Measurements from ENCODE around the gene FIGN. TPM values are rescaled to one million over a fixed set of nuclear protein-coding genes. Genes with fewer than 3 reads are reported as not detected.

The FIGN gene
- total RNA-seq, 1 experiment from 2014 or later = 1.5 TPM

DNA sequence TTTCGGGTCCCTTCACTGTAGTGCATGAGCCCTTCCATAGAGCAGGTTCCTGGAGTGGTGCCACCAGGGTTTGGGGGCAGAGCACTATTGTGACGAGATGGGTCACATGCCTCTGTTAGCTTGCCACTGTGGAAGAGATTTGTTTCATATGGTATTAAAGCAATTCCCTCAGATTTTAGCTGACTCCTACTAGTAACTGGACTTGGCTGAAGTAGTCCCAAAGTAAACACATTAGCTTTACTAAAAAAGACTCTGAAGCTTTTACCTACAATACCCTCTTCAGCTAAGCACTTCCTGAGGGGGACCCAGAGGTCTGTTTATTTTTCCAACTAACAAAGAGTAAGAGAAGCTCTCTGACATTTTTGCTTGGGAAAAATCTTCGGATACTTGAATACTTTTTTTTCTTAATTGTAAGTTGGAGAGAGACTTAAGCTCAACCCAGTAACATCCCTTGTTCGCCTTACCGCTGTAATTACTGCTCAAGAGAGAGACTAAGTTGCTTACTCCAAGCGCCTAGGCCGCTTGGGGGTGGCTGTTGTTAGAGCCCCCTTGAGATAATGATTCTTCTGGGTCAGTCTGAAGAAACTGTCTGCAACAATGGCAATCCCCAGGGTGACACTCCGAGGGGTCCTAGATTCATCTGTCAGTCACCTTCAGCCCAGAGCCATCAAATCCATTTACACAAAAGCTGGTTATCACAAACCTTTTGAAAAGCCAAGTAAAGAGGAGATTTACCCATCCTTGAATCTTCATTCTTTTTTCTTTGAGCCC, 177.4 kb downstream of the FIGN start:
- intact Hi-C loops (cut with micrococcal nuclease) = no loop called here
- TF ChIP-seq EZH2phosphoT487 (IDR thresholded peaks at IDR 0.05; ENCODE audit: borderline replicate concordance, low read length) (no peak), EZH2 (IDR thresholded peaks at IDR 0.05; ENCODE audit: low read length, unreplicated experiment) (no peak), CTCF (conservative IDR thresholded peaks at IDR 0.05; ENCODE audit: low read depth, low read length) (no peak)
- no peak overlapping the region for H3K4me2 ChIP-seq (ENCODE audit: low read length)
- no peak overlapping the region for H3K4me3 ChIP-seq (ENCODE audit: low read length)
- H3F3A ChIP-seq (ENCODE audit: low read length, unreplicated experiment) = no peaks in the 10 kb centered on the region
- ChIA-PET POLR2A (ENCODE audit: unreplicated experiment) (no interaction called here), CTCF (no interaction called here)
- H3K27ac ChIP-seq (ENCODE audit: low read length) = no peak overlapping the region
- no peak for DNase-seq
- no peak overlapping the region for H2AFZ ChIP-seq (ENCODE audit: low read length)
- no peaks in the 10 kb centered on the region for H3K36me3 ChIP-seq (ENCODE audit: low read depth, low read length)
- H3K9me3 ChIP-seq (ENCODE audit: low read length) = no peaks in the 10 kb centered on the region
- BruUV-seq (replicated peaks) = no TSS peak
- no peak overlapping the region for H3K9ac ChIP-seq (ENCODE audit: low read length)
- no peaks in the 10 kb centered on the region for H3K9me2 ChIP-seq (replicated peaks; ENCODE audit: low read length)
- H3K79me2 ChIP-seq (ENCODE audit: low read length) = no peaks in the 10 kb centered on the region
- no peaks in the 10 kb centered on the region for H3K27me3 ChIP-seq (ENCODE audit: low read length)
- no peak for ATAC-seq
- no peaks in the 10 kb centered on the region for H3K4me1 ChIP-seq (ENCODE audit: insufficient read depth, low read length)
- H4K20me1 ChIP-seq (ENCODE audit: low read length) = no peaks in the 10 kb centered on the region

DNA sequence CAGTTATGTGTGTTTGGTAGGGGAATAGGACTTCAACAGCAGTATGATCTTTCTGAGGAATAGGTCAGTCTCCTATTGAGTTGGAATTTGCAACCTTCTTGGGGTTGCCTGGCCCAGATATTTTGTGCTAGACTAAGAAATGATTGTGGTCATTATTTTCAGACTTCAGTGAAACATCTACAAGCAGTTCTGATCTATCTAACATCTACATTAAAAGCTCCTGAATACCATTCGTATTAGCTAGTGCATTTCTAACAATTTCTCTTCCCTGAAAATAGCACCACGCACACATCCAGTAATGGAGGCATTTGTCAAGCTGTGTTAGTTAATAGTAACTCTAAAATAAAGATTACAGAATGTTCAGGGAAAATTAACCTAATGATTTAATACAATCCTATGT, 179.3 kb downstream of the FIGN start:
- no peak for ATAC-seq
- BruUV-seq (replicated peaks) = no TSS peak
- H3K9ac ChIP-seq (ENCODE audit: low read length) = no peak overlapping the region

GRCh38 chr2:163554864-163555263, 180.9 kb downstream of the FIGN start:
- TF ChIP-seq EZH2phosphoT487 (IDR thresholded peaks at IDR 0.05; ENCODE audit: borderline replicate concordance, low read length) (no peak), CTCF (conservative IDR thresholded peaks at IDR 0.05; ENCODE audit: low read depth, low read length) (no peak), EZH2 (IDR thresholded peaks at IDR 0.05; ENCODE audit: low read length, unreplicated experiment) (no peak)
- Histone ChIP-seq H3K27ac (ENCODE audit: low read length) (no peak overlapping the region), H3K4me2 (ENCODE audit: low read length) (no peak overlapping the region), H3K9me2 (replicated peaks; ENCODE audit: low read length) (no peaks in the 10 kb centered on the region), H3K4me3 (ENCODE audit: low read length) (no peak overlapping the region), H3K9ac (ENCODE audit: low read length) (no peak overlapping the region), H4K20me1 (ENCODE audit: low read length) (no peaks in the 10 kb centered on the region), H3K27me3 (ENCODE audit: low read length) (no peaks in the 10 kb centered on the region), H3K9me3 (ENCODE audit: low read length) (no peaks in the 10 kb centered on the region), H2AFZ (ENCODE audit: low read length) (no peak overlapping the region), H3K4me1 (ENCODE audit: insufficient read depth, low read length) (no peaks in the 10 kb centered on the region), H3F3A (ENCODE audit: low read length, unreplicated experiment) (no peaks in the 10 kb centered on the region), H3K79me2 (ENCODE audit: low read length) (no peaks in the 10 kb centered on the region), H3K36me3 (ENCODE audit: low read depth, low read length) (no peaks in the 10 kb centered on the region)
- ATAC-seq (no peak), DNase-seq (no peak)
- intact Hi-C loops (cut with micrococcal nuclease) = no loop called here
- BruUV-seq (replicated peaks) = no TSS peak
- CTCF ChIA-PET = no interaction called here
- POLR2A ChIA-PET (ENCODE audit: unreplicated experiment) = no interaction called here

More for the DNA sequence above, 179.3 kb downstream of the FIGN start:
- TF ChIP-seq EZH2phosphoT487 (IDR thresholded peaks at IDR 0.05; ENCODE audit: borderline replicate concordance, low read length) (no peak), EZH2 (IDR thresholded peaks at IDR 0.05; ENCODE audit: low read length, unreplicated experiment) (no peak)
- Histone ChIP-seq H3K36me3 (ENCODE audit: low read depth, low read length) (no peaks in the 10 kb centered on the region), H4K20me1 (ENCODE audit: low read length) (no peaks in the 10 kb centered on the region), H3K27ac (ENCODE audit: low read length) (no peak overlapping the region), H3K4me3 (ENCODE audit: low read length) (no peak overlapping the region), H3K4me1 (ENCODE audit: insufficient read depth, low read length) (no peaks in the 10 kb centered on the region), H3K79me2 (ENCODE audit: low read length) (no peaks in the 10 kb centered on the region), H3K9me3 (ENCODE audit: low read length) (no peaks in the 10 kb centered on the region), H3K27me3 (ENCODE audit: low read length) (no peaks in the 10 kb centered on the region), H3K4me2 (ENCODE audit: low read length) (no peak overlapping the region), H3F3A (ENCODE audit: low read length, unreplicated experiment) (no peaks in the 10 kb centered on the region), H3K9me2 (replicated peaks; ENCODE audit: low read length) (no peaks in the 10 kb centered on the region), H2AFZ (ENCODE audit: low read length) (no peak overlapping the region)
- intact Hi-C loops (cut with micrococcal nuclease) = no loop called here
- no peak for DNase-seq
- POLR2A ChIA-PET (ENCODE audit: unreplicated experiment) = no interaction called here
- CTCF ChIA-PET = no interaction called here
